Esophagus squamous epithelium (tissue), 4 donors: ENCODE results near the gene MTA3.

Experiments used
- POLR2A ChIP-seq, 4 donors: fragments of 450-650 bp; IDR thresholded peaks; one replicate each; pipeline ENCODE4 v1.6.1; 2017; ENCODE audit warnings: antibody characterized with exemption in 4 of 4, mild to moderate bottlenecking in 4 of 4, moderate library complexity in 3 of 4
- TF ChIP-seq, protein P1 (sequence below), 6 experiments: fragments of 450-650 bp in 4 of 6; fragments of 200-600 bp in 2 of 6; sonication (generic) in 2 of 6; IDR thresholded peaks; one replicate each; pipeline ENCODE4 v1.5.1; 2016 to 2019; ENCODE audit warnings: antibody characterized with exemption in 6 of 6, mild to moderate bottlenecking in 4 of 6, moderate library complexity in 4 of 6

DNA sequence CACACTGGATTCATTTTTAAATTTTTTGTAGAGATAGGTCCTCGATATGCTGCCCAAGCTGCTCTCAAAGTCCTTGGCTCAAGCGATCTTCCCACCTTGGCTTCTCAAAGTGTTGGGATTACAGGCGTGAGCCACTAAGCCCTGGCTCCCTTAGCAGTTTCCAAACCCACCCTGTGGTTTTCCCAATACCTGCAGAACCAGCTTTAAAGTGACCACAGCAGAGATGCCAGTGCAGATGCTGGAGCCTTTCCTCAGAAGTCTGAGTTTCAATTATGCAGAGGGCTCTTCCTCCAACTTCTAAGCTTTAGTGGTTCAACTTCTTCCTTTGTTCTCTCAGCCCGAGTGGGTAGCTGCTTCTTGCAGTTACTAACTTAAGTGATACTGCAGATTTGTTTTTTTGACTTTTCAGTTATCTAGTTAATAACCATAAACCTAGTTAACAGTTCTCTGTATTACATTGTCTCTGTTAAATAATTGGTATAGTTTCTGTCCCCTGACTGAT, 232.1 kb downstream of the MTA3 start:
- TF ChIP-seq POLR2A (IDR thresholded peaks at IDR 0.05), result no peak
- TF ChIP-seq, protein P1, sequence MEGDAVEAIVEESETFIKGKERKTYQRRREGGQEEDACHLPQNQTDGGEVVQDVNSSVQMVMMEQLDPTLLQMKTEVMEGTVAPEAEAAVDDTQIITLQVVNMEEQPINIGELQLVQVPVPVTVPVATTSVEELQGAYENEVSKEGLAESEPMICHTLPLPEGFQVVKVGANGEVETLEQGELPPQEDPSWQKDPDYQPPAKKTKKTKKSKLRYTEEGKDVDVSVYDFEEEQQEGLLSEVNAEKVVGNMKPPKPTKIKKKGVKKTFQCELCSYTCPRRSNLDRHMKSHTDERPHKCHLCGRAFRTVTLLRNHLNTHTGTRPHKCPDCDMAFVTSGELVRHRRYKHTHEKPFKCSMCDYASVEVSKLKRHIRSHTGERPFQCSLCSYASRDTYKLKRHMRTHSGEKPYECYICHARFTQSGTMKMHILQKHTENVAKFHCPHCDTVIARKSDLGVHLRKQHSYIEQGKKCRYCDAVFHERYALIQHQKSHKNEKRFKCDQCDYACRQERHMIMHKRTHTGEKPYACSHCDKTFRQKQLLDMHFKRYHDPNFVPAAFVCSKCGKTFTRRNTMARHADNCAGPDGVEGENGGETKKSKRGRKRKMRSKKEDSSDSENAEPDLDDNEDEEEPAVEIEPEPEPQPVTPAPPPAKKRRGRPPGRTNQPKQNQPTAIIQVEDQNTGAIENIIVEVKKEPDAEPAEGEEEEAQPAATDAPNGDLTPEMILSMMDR (IDR thresholded peaks at IDR 0.05), result no peak
